GM23248 (cell line): ENCODE data around the gene ATP2B1.

Experiments
- EZH2 ChIP-seq: fragments of 200-600 bp; sonication (generic); IDR thresholded peaks from 2 replicates; pipeline ENCODE4 v1.6.1; 2018; ENCODE audit warnings: antibody characterized with exemption, mild to moderate bottlenecking; ENCODE audit not compliant: insufficient read depth, poor library complexity, severe bottlenecking
- EZH2phosphoT487 ChIP-seq: fragments of 200-600 bp; sonication (generic); IDR thresholded peaks from 2 replicates; pipeline ENCODE4 v1.6.1; 2018; ENCODE audit warnings: antibody characterized with exemption, moderate library complexity, mild to moderate bottlenecking, low read depth; ENCODE audit not compliant: insufficient read depth

DNA sequence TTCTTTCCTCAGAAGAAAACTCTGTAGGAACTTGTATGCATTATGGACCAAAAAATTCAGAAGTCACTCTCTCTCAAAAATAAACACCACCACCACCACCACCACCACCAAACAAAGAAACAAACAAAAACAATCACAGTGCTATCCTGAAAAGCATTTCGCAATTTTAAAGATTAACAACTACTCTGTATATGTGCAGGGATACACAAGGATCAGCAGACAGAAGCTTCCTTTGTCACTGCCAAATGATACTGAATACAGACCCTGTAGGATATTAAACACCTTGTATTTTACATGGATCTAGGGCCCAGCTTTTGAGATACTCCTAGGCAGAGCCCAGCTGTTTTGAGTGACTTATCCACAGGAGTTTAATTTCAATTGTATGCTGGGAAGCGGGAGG lies 31.7 kb downstream of the ATP2B1 start:
- TF ChIP-seq EZH2 (no peak), EZH2phosphoT487 (no peak)
